ENCODE results near the gene SLC7A6. TPM values are rescaled to one million over a fixed set of nuclear protein-coding genes. Genes with fewer than 3 reads are reported as not detected.

The SLC7A6 gene
- total and polyA plus RNA-seq, 5 donors, result 25.0 to 60.7 (median 45.0) TPM

DNA sequence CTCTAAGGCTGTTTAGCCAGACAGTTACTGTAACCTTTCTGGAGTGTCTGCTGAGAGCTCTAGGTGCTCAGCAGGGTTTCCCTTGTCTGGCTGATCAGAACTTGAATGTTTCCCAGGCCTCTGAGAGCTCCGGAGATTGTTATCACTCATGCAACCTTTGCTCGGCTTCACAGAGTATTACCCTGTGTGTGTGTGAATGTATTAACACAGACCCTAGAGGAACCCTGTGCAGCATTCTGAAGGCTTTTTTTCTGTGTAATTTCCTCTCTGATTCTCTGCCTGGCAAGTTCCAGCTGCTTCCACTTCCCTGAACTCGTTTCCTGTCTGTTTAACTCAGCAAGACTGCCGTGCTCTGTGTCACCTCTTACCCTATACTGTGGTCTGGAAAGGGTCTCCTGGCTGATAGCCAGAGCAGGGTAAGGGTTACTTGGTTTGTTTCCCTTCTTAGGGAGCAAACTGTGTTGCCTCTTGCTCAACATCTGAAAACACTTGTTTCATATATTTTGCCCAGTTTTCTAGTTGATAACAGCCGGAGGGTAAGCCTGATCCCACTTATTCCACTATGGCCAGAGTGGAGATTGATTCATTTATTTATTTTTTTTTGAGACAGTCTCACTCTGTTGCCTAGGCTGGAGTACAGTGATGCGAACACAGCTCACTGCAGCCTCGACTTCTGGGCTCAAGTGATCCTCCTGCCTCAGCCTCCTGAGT lies 68.2 kb downstream of the SLC7A6 start:
- no peaks in the 10 kb centered on the region for H3K27me3 ChIP-seq (ENCODE audit: control insufficient read depth, insufficient read depth)
- H3K4me3 ChIP-seq (ENCODE audit: low read length), result no peak overlapping the region
- H3K9me3 ChIP-seq (ENCODE audit: control insufficient read depth, low read length), result no peaks in the 10 kb centered on the region
- H3K4me1 ChIP-seq (ENCODE audit: control insufficient read depth, insufficient read depth, low read length), result no peaks in the 10 kb centered on the region
- H3K27ac ChIP-seq (ENCODE audit: low read length), result peak overlapping the region; percentile 44
- DNase-seq (no peak), ATAC-seq (peak; percentile 45 to 48)
- 52% methylated on average over 7 of the region's 7 CpGs for WGBS
- intact Hi-C loops (cut with DNase I), result no loop called here

- H3K27ac ChIP-seq (ENCODE audit: low read length), result no peak overlapping the region
- no peak overlapping the region for H3K4me3 ChIP-seq (ENCODE audit: low read length)
- intact Hi-C loops (cut with DNase I), result no loop called here
- H3K9me3 ChIP-seq (ENCODE audit: control insufficient read depth, low read length), result no peaks in the 10 kb centered on the region
- ATAC-seq, result no peak
- no peaks in the 10 kb centered on the region for H3K27me3 ChIP-seq (ENCODE audit: control insufficient read depth, insufficient read depth)
- DNase-seq, result no peak
- no peaks in the 10 kb centered on the region for H3K4me1 ChIP-seq (ENCODE audit: control insufficient read depth, insufficient read depth, low read length)
- WGBS, result 92% methylated on average over 5 of the region's 5 CpGs
These were observed 70.8 kb downstream of the SLC7A6 start for GRCh38 chr16:68335175-68335574.

- DNase-seq (no peak), ATAC-seq (no peak)
- intact Hi-C loops (cut with DNase I), result no loop called here
- Histone ChIP-seq H3K27ac (ENCODE audit: low read length) (no peak overlapping the region), H3K27me3 (ENCODE audit: control insufficient read depth, insufficient read depth) (no peaks in the 10 kb centered on the region), H3K9me3 (ENCODE audit: control insufficient read depth, low read length) (no peaks in the 10 kb centered on the region), H3K4me1 (ENCODE audit: control insufficient read depth, insufficient read depth, low read length) (no peaks in the 10 kb centered on the region), H3K4me3 (ENCODE audit: low read length) (no peak overlapping the region)
- WGBS, result 94% methylated on average over 16 of the region's 16 CpGs
These were observed 74.2 kb downstream of the SLC7A6 start for GRCh38 chr16:68338326-68339119.

GRCh38 chr16:68339214-68339613 lies 74.9 kb downstream of the SLC7A6 start:
- intact Hi-C loops (cut with DNase I), result no loop called here
- H3K4me3 ChIP-seq (ENCODE audit: low read length), result no peak overlapping the region
- no peaks in the 10 kb centered on the region for H3K27me3 ChIP-seq (ENCODE audit: control insufficient read depth, insufficient read depth)
- WGBS, result 92% methylated on average over 13 of the region's 13 CpGs
- H3K27ac ChIP-seq (ENCODE audit: low read length), result no peak overlapping the region
- DNase-seq (no peak), ATAC-seq (no peak)
- H3K9me3 ChIP-seq (ENCODE audit: control insufficient read depth, low read length), result no peaks in the 10 kb centered on the region
- no peaks in the 10 kb centered on the region for H3K4me1 ChIP-seq (ENCODE audit: control insufficient read depth, insufficient read depth, low read length)

GRCh38 chr16:68342620-68343019 lies 78.3 kb downstream of the SLC7A6 start:
- ATAC-seq (no peak), DNase-seq (no peak)
- no peaks in the 10 kb centered on the region for H3K9me3 ChIP-seq (ENCODE audit: control insufficient read depth, low read length)
- H3K27me3 ChIP-seq (ENCODE audit: control insufficient read depth, insufficient read depth), result no peaks in the 10 kb centered on the region
- intact Hi-C loops (cut with DNase I), result no loop called here
- no peak overlapping the region for H3K27ac ChIP-seq (ENCODE audit: low read length)
- no peaks in the 10 kb centered on the region for H3K4me1 ChIP-seq (ENCODE audit: control insufficient read depth, insufficient read depth, low read length)
- 90% methylated on average over 7 of the region's 7 CpGs for WGBS
- H3K4me3 ChIP-seq (ENCODE audit: low read length), result no peak overlapping the region

GRCh38 chr16:68343137-68343536 lies 78.8 kb downstream of the SLC7A6 start:
- ATAC-seq, result no peak
- H3K9me3 ChIP-seq (ENCODE audit: control insufficient read depth, low read length), result no peaks in the 10 kb centered on the region
- intact Hi-C loops (cut with DNase I), result no loop called here
- no peak overlapping the region for H3K27ac ChIP-seq (ENCODE audit: low read length)
- DNase-seq, result no peak
- H3K4me1 ChIP-seq (ENCODE audit: control insufficient read depth, insufficient read depth, low read length), result no peaks in the 10 kb centered on the region
- no peak overlapping the region for H3K4me3 ChIP-seq (ENCODE audit: low read length)
- no peaks in the 10 kb centered on the region for H3K27me3 ChIP-seq (ENCODE audit: control insufficient read depth, insufficient read depth)
- 96% methylated on average over 7 of the region's 7 CpGs for WGBS

- no peak overlapping the region for H3K4me3 ChIP-seq (ENCODE audit: low read length)
- 39% methylated on average over 11 of the region's 11 CpGs for WGBS
- H3K4me1 ChIP-seq (ENCODE audit: control insufficient read depth, insufficient read depth, low read length), result no peaks in the 10 kb centered on the region
- DNase-seq, result peak in 1 of 3 donors; percentile 67
- H3K9me3 ChIP-seq (ENCODE audit: control insufficient read depth, low read length), result no peaks in the 10 kb centered on the region
- H3K27ac ChIP-seq (ENCODE audit: low read length), result no peak overlapping the region
- ATAC-seq, result peak in 1 of 2 donors; percentile 53
- intact Hi-C loops (cut with DNase I), result no loop called here
- no peaks in the 10 kb centered on the region for H3K27me3 ChIP-seq (ENCODE audit: control insufficient read depth, insufficient read depth)
These were observed 79.9 kb downstream of the SLC7A6 start for GRCh38 chr16:68344252-68344651.

DNA sequence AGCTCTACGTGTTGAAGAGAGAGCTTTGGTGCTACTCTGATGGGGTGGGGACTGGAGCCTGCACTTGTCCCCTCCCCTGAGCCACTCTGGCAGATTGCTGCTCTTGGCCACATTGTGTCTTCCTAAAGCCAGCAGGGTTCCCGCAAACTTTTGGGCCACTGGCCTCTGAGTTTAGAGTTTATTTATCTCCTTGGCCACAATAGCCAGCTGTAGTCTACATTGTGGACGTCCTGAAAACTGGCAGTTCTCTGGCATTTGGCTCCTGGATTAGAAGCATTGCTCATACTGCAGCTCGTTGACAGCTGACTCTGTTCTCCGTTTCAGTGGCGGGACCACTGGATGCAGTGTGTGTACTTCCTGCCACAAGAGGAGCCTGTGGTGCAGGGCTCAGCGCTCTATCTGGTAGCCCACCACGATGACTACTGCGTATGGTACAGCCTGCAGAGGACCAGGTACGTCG lies 81.1 kb downstream of the SLC7A6 start:
- no peak for DNase-seq

DNA sequence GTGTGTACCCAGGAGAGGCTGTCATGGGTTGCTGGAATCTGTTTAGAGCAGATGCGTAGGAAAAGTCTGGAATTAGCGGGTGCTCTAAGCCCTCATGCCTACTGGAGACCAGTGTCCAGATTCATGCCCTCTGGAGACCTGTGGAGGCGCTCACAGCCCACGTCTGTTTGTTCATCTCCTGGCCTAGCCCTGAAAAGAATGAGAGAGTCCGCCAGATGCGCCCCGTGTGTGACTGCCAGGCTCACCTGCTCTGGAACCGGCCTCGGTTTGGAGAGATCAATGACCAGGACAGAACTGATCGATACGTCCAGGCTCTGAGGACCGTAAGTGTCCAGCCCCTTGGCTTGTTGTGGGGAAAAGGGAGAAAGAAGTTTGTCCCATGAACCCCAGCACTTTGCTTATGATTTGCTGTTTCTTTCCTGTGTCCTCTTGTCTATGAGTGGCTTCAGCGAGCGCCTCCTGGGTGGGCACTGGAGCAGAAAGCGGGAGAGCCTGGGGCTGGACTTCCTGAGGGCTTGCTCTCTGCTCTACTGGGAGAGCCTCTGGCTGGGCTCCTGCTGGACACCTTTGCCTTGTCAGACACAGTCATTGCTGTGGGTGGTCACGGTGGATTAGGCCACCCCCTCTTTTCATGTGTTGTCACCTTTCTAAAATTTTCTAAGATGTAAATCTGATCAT lies 81.8 kb downstream of the SLC7A6 start:
- ATAC-seq (no peak), DNase-seq (no peak)
- H3K4me1 ChIP-seq (ENCODE audit: control insufficient read depth, insufficient read depth, low read length), result no peaks in the 10 kb centered on the region

More for the DNA sequence above, 81.1 kb downstream of the SLC7A6 start:
- WGBS, result 60% methylated on average over 11 of the region's 11 CpGs
- no peaks in the 10 kb centered on the region for H3K9me3 ChIP-seq (ENCODE audit: control insufficient read depth, low read length)
- H3K27me3 ChIP-seq (ENCODE audit: control insufficient read depth, insufficient read depth), result no peaks in the 10 kb centered on the region
- intact Hi-C loops (cut with DNase I), result no loop called here
- no peak overlapping the region for H3K4me3 ChIP-seq (ENCODE audit: low read length)
- peak; percentile 52 to 65 for ATAC-seq
- no peaks in the 10 kb centered on the region for H3K4me1 ChIP-seq (ENCODE audit: control insufficient read depth, insufficient read depth, low read length)
- peak overlapping the region; percentile 38 for H3K27ac ChIP-seq (ENCODE audit: low read length)

DNA sequence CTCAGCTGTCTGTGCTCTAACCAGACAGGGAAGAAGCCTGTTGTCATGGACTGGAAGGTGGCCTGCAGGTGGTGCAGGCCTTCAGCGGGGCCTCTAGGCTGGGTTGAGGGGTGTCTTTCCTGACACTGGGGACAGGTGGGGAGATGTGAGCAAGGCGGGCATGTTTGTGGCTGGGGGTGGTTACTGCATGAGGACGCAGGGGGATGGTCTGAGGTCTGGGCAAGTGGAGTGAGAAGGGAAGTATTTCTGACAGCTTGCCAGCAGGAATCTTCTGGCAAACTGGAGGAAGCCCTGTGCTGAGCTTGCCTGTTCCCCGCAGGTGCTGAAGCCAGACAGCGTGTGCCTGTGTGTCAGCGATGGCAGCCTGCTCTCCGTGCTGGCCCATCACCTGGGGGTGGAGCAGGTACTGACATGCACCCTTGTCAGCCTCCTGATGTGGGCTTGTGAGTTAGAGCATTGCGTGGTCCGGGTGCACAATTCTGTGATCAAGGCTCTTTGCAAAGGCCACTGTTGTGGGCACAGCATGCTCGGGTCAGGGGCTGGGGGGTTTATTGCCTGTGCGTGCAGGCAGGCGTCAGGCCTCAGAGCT lies 82.7 kb downstream of the SLC7A6 start:
- DNase-seq, result no peak
- ATAC-seq, result no peak
- Histone ChIP-seq H3K4me1 (ENCODE audit: control insufficient read depth, insufficient read depth, low read length) (no peaks in the 10 kb centered on the region), H3K27ac (ENCODE audit: low read length) (no peak overlapping the region), H3K27me3 (ENCODE audit: control insufficient read depth, insufficient read depth) (no peaks in the 10 kb centered on the region), H3K9me3 (ENCODE audit: control insufficient read depth, low read length) (no peaks in the 10 kb centered on the region), H3K4me3 (ENCODE audit: low read length) (no peak overlapping the region)
- intact Hi-C loops (cut with DNase I), result no loop called here
- WGBS, result 90% methylated on average over 12 of the region's 12 CpGs

More for the DNA sequence above, 81.8 kb downstream of the SLC7A6 start:
- H3K27me3 ChIP-seq (ENCODE audit: control insufficient read depth, insufficient read depth), result no peaks in the 10 kb centered on the region
- H3K4me3 ChIP-seq (ENCODE audit: low read length), result no peak overlapping the region
- H3K27ac ChIP-seq (ENCODE audit: low read length), result no peak overlapping the region
- H3K9me3 ChIP-seq (ENCODE audit: control insufficient read depth, low read length), result no peaks in the 10 kb centered on the region
- intact Hi-C loops (cut with DNase I), result no loop called here
- WGBS, result 95% methylated on average over 16 of the region's 16 CpGs

GRCh38 chr16:68347605-68348004 lies 83.3 kb downstream of the SLC7A6 start:
- intact Hi-C loops (cut with DNase I), result no loop called here
- H3K27me3 ChIP-seq (ENCODE audit: control insufficient read depth, insufficient read depth), result no peaks in the 10 kb centered on the region
- no peak overlapping the region for H3K4me3 ChIP-seq (ENCODE audit: low read length)
- WGBS, result 80% methylated on average over 4 of the region's 4 CpGs
- H3K4me1 ChIP-seq (ENCODE audit: control insufficient read depth, insufficient read depth, low read length), result no peaks in the 10 kb centered on the region
- ATAC-seq (no peak), DNase-seq (no peak)
- H3K9me3 ChIP-seq (ENCODE audit: control insufficient read depth, low read length), result no peaks in the 10 kb centered on the region
- no peak overlapping the region for H3K27ac ChIP-seq (ENCODE audit: low read length)
